ENCODE data around the gene GUCA2A.

GUCA2A gene

GRCh38 chr1:42163536-42164503, 725 bp downstream of the GUCA2A start:
- H3K4me3 ChIP-seq (ENCODE audit: low read depth, low read length) = no peak overlapping the region
- DNase-seq (ENCODE audit: low read depth) = no peak
- TF ChIP-seq CTCF (conservative IDR thresholded peaks at IDR 0.05; ENCODE audit: low read depth, low read length) = no peak

DNA sequence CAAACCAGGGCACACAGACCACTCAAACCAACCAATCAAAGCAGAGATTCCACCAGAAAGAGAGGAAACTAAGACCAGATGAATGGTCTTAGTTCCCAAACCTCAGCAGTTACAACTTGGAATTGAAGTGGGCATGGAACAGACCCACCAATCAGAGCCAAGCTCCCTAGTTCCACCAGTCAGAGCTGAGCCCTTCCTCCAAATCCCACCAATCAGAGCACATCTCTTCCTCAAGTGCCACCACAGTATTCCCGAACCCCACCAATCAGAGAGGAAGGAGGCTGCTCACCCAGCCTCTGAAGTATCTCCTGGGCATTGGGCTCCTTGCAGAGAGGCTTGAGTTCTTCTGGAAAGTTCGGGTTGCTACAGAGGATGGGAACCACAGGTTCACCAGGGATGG, 1.4 kb downstream of the GUCA2A start:
- no peak for TF ChIP-seq CTCF (conservative IDR thresholded peaks at IDR 0.05; ENCODE audit: low read depth, low read length)
- H3K4me3 ChIP-seq (ENCODE audit: low read depth, low read length) = no peak overlapping the region
- DNase-seq (ENCODE audit: low read depth) = no peak

GRCh38 chr1:42162181-42162580, 2.4 kb downstream of the GUCA2A start:
- no peak for TF ChIP-seq CTCF (conservative IDR thresholded peaks at IDR 0.05; ENCODE audit: low read depth, low read length)
- DNase-seq (ENCODE audit: low read depth) = no peak
- H3K4me3 ChIP-seq (ENCODE audit: low read depth, low read length) = no peak overlapping the region

DNA sequence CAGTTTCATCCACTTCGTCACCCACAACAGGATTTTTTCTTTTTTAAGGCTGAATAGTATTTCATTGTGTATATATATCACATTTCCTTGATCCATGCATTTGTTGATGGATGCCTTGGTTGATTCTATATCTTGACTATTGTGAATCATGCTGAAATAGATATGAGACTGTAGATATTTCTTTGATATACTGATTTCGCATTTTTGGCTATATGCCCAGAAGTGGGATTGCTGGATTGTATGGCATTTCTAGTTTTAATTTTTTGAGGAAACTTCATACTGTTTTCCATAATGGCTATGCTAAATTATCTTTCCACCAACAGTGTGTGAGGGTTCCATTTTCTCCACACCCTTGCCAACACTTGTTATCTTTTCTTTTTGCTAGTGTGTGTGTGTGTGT, 6.4 kb downstream of the GUCA2A start:
- H3K4me3 ChIP-seq (ENCODE audit: low read depth, low read length) = no peak overlapping the region
- DNase-seq (ENCODE audit: low read depth) = peak; percentile 35
- TF ChIP-seq CTCF (conservative IDR thresholded peaks at IDR 0.05; ENCODE audit: low read depth, low read length) = no peak

DNA sequence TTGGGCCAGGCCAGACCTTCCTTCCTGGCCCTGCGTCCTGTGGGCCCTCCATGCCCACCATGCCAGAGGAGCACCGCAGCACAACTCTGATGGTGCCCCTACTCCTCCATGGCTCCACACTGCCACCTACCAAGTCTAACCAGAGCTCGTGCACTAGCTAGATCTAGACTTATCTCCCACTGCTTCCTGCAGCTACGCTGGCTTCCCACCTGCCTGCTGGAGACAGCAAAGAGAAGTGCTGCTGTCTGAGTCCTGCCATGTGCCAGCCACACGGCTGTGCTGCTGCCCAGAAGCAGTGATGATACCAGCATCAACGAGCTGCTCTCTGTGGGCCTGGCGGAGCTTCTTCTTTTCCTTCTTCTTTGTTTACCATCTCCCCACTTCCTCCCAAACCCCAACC, 6.9 kb downstream of the GUCA2A start:
- TF ChIP-seq CTCF (conservative IDR thresholded peaks at IDR 0.05; ENCODE audit: low read depth, low read length) = no peak
- H3K4me3 ChIP-seq (ENCODE audit: low read depth, low read length) = no peak overlapping the region
- DNase-seq (ENCODE audit: low read depth) = no peak

DNA sequence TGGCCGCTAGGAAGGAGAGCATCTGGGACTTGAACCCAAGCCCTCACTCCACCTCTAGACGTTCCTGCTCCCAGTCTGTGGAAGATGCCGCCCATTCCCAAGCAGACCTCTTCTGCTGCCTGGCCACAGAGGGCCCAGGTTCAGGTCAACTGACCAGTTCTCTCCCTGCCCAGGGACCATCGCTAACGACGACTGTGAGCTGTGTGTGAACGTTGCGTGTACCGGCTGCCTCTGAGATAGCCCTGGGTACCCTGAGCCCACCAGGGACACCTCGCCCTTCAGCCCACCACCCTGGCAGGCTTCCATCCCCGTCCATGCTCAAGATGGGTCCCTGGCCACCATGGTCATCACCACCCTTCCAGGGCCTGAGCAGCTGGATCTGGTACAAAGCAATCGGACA, 9.2 kb downstream of the GUCA2A start:
- H3K4me3 ChIP-seq (ENCODE audit: low read depth, low read length) = no peak overlapping the region
- no peak for TF ChIP-seq CTCF (conservative IDR thresholded peaks at IDR 0.05; ENCODE audit: low read depth, low read length)
- no peak for DNase-seq (ENCODE audit: low read depth)

DNA sequence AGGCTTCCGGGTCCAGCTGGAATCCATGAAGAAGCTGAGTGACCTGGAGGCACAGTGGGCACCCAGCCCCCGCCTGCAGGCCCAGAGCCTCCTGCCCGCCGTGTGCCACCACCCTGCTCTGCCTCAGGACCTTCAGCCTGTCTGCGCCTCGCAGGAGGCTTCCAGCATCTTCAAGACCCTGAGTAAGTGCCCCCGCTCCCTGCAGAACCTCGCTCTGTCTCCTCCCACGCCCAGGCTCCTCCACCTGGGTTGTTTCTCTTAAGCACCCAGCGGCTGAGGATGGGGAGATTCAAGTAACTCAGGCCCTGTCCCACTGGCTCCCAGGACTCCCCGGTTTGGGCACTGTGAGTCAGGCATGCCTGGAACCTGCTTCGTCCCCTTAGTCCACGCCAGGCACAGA, 9.9 kb downstream of the GUCA2A start:
- no peak for TF ChIP-seq CTCF (conservative IDR thresholded peaks at IDR 0.05; ENCODE audit: low read depth, low read length)
- DNase-seq (ENCODE audit: low read depth) = no peak
- H3K4me3 ChIP-seq (ENCODE audit: low read depth, low read length) = no peak overlapping the region
